Stimulated activated CD4-positive, alpha-beta T cell treated with anti-CD3 and anti-CD28 coated beads, Interleukin-4, amount 100 ng/mL, for 48 hours (primary cell): Measurements from ENCODE around the gene CFAP161.
"Not testable (repeated sequence)": the region's sequence is repeated elsewhere in the genome, so short reads cannot be mapped to it uniquely, and the experiment has no call there.

Experiments used
- DNase-seq, 2 donors: peaks; one replicate each; pipeline ENCODE4 v3.0.0-alpha.2; 2020; ENCODE audit warnings: low read depth in 2 of 2

The CFAP161 gene

GRCh38 chr15:81107889-81108288 is 26.2 kb upstream of the CFAP161 start:
- DNase-seq, result no peak

GRCh38 chr15:81108427-81108826 is 25.6 kb upstream of the CFAP161 start:
- peak in 1 of 2 donors; percentile 7 for DNase-seq

GRCh38 chr15:81111018-81111417 is 23.1 kb upstream of the CFAP161 start:
- no peak for DNase-seq

GRCh38 chr15:81111510-81112470 is 22.3 kb upstream of the CFAP161 start:
- DNase-seq, result no peak

GRCh38 chr15:81113204-81113657 is 20.8 kb upstream of the CFAP161 start:
- no peak for DNase-seq

- DNase-seq, result no peak
Measured at GRCh38 chr15:81113861-81114291, 20.2 kb upstream of the CFAP161 start.

GRCh38 chr15:81115054-81115939 is 18.8 kb upstream of the CFAP161 start:
- no peak for DNase-seq

GRCh38 chr15:81117136-81117535 is 16.9 kb upstream of the CFAP161 start:
- DNase-seq, result no peak

GRCh38 chr15:81117581-81117980 is 16.5 kb upstream of the CFAP161 start:
- no peak for DNase-seq

GRCh38 chr15:81118361-81118760 is 15.7 kb upstream of the CFAP161 start:
- DNase-seq, result no peak

- no peak for DNase-seq
Measured at GRCh38 chr15:81120069-81120468, 14.0 kb upstream of the CFAP161 start.

GRCh38 chr15:81126892-81127291 is 7.2 kb upstream of the CFAP161 start:
- no peak for DNase-seq

- DNase-seq, result not testable (repeated sequence)
Measured at GRCh38 chr15:81141478-81141877, 7.4 kb downstream of the CFAP161 start.

GRCh38 chr15:81146006-81146405 is 11.9 kb downstream of the CFAP161 start:
- DNase-seq, result no peak

- no peak for DNase-seq
Measured at GRCh38 chr15:81146466-81146865, 12.4 kb downstream of the CFAP161 start.

GRCh38 chr15:81151389-81151788 is 17.3 kb downstream of the CFAP161 start:
- no peak for DNase-seq

- DNase-seq, result no peak
Measured at GRCh38 chr15:81152339-81152738, 18.3 kb downstream of the CFAP161 start.

- DNase-seq, result no peak
Measured at GRCh38 chr15:81152799-81153198, 18.7 kb downstream of the CFAP161 start.

GRCh38 chr15:81155375-81156218 is 21.5 kb downstream of the CFAP161 start:
- no peak for DNase-seq

- DNase-seq, result no peak
Measured at GRCh38 chr15:81156324-81156723, 22.3 kb downstream of the CFAP161 start.

- no peak for DNase-seq
Measured at GRCh38 chr15:81157195-81157938, 23.3 kb downstream of the CFAP161 start.
